HG03558 (cell line): ENCODE data around the gene EEPD1.
"Not testable (repeated sequence)": the region's sequence is repeated elsewhere in the genome, so short reads cannot be mapped to it uniquely, and the experiment has no call there.

Source experiments
- ATAC-seq: cut with Tn5 transposase; IDR thresholded peaks from one replicate; pipeline ENCODE4 v1.9.1; 2021; ENCODE audit warnings: moderate number of reproducible peaks; ENCODE audit not compliant: unreplicated experiment; ENCODE audit errors: extremely low read depth

The EEPD1 gene

DNA sequence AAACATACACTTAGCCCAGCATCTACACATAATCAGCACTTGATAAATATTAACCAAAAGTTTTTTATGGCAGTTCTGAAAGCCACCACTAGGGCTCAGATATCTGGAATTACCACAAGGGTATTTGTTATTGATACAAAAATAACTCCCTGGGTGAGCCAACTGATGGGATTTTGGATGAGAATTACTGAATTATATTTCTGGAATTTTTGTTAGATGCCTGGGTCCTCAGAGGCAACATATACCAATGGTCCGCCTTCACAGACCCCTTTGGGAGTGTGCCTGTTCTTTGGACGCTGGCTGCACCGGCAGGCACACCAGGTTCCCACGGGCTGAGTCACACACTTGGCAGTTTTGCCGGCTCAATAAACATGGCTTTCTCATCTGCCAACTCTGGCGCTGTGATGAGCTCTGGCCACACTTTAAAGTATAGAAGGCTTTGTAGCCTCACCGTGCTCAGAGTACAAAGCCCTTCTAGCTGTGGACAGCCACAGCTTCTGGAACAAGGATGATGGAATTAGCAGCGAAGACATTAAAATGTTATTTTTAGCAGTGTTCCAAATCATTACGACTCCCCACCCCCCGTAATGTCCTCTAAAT, 24.5 kb upstream of the EEPD1 start:
- no peak for ATAC-seq

DNA sequence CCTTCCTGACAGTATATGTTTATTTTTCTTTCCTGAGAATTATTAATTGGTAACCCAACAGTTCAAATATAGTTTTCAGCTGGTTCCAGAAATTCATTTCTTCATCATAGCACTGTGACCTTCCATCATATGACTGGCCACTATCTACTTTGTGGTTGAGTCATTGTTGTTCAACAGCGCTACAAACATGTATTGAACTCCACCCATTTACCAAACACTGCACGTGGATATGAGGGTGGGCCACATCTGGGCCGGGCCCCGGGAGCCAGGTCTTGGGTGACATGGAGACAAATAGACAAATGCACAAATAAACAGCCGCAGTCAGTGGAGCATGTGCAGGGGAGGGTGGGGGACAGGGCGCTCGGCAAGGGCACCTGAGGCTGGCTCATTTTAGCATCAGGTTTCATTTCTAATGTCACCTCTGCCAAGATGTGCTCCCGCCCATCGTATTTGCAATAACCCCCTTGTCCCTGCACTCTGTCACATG, 24.0 kb upstream of the EEPD1 start:
- no peak for ATAC-seq

DNA sequence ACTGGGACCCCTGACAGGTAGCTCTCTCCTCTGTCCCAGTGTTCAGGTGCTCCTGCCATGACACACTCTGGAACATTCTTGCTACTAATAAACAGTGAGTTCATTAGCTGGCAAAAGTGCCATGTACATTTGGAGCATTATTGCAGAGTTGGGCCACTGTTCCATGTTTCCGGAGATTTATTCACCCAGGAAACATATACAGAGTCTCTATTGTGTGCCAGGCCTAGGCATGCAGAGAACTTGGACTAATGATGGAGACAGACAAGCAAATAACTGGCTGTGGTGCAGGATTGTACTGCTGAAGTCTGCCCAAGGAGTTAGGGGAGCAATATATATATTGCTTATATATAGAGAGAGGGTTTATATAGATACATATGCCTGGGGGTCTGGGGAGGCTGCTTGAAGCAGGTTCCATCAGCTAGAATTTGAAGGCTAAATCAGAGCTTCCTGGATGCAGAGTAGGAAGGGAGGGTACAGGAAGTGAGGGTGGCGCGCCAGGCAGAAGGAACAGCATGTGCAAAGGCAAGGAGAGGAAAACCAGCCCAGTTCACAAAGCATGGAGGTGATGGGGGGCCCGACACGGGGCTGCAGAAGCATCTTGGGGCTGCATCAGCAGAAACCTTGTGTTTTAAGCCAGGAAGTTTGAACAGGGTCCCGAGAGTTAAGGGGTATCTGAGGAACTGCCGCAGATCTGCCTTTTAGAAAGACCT, 22.7 kb upstream of the EEPD1 start:
- ATAC-seq = no peak

DNA sequence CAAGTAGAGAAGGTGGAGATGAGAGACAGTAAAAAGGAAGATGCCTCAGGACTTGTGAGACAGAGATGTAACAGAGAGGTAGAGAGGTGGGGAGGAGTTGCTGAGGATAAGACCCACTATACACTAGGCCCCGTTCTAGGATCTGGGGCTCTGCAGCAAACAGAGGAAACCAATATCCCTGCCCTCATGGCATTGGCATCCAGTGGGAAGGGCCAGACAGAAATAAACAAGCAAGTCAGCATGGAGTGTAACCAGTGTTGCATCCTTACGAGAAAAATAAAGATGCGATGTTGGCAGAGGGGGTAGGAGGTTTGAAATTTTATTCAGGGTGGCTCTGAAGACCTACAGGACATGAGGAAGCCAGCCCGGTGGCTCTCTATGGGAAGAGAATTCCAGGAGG, 22.0 kb upstream of the EEPD1 start:
- no peak for ATAC-seq

DNA sequence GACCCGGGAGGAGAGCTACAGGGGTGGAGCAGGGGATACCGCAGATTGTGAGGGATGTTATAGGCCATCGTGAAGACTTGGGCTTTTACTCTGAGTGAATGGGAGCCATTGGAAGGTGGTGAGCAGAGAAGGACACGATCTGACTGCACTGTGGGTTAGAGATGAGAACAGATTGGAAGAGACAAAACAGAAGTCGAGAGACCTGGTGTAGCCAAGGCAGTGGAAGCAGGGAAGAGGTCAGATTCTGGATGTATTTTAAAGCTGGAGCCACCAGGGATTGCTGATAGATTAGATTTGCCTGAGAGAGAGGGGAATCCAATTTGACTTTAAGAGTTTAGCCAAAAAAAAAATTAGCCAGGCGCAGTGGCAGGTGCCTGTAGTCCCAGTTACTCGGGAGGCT, 21.6 kb upstream of the EEPD1 start:
- no peak for ATAC-seq

DNA sequence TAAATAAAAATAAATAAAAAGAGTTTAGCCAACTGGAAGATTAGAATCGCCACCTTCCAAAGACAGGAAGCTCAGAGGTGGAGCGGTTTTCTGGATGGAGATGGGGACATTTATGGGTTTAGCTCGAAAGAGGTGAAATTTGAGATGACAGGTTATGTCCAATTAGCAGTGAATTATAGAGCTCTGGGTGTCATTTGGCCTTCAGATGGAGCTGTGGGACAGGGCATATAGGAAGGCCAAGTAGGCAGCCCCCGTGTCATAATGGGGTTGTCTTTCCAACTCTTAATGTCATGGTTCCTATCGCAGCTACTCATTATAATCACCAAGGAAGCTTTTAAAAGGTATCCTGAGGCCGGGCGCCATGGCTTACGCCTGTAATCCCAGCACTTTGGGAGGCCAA, 21.0 kb upstream of the EEPD1 start:
- no peak for ATAC-seq

DNA sequence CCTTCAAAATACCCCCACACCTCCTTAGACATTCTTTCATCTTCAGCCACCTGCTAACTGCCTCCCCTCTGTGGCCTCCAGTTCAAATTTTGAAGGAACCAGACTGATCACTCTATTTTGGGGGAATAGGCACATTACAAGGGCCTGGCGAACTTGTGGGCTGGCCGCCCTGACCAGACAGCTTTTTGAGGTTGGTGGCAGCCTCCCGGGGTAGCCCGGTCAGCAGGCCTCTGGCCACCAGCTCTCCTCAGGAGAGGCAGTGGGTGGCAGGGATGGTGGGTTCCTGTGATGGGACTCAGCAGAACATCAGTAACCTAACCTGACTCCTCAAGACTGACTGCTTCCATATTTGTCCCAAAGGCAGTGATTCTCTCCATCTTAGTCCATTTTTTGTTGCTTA, 17.4 kb upstream of the EEPD1 start:
- ATAC-seq = no peak

DNA sequence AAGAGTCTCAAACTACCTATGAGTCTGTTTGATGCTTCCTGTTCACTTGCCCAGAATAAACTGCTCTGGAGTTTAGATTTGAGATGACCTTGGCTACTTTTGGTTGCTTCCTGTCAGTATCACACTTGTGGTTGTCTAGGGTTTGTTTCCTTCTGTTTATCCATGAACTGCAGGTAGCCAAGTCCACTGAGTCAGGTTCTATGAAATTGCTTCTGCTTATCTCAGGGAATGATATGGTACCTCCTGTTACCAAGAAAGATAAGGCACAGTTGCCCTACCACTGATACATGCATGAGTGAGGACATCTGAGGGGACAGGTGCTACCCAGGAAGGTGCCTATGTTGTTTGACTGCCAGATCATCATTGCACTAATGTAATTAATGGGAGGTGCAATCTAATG, 15.8 kb upstream of the EEPD1 start:
- ATAC-seq = no peak

DNA sequence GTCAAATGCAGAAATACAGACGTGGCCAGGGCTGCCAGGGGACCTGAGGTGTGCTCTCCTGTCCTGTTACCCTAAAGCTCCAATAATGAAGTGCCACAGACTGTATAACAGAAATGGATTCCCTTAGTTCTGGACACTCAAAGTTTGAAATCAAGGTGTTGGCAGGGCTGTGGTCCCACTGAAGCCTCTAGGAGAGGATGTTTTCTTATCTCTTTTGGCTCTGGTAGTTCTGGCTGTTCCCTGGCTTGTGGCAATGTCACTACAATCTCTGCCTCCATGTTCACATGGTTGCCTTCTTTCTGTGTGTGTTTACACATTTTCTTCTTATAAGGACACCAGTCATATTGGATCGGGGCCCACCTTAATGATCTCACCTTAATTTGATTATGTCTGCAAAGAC, 15.3 kb upstream of the EEPD1 start:
- no peak for ATAC-seq

DNA sequence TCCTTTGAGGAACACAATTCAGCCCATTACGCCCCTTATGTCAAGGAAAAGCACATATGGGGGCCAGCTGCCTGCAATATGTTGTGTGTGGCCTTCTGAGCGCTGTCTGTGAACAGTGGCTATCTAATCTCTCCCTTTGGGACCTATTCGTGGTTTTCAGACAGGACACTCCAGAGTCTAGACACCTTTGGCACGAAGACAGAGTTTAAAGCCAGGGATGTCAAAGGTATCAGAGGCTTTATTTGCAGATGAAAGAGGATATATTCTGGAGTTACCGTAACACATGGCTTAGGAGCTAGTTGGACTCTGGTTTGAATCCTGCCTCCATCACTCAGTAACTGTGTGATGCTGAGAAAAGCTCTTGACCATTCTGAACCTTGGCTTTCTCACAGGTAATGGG, 14.8 kb upstream of the EEPD1 start:
- ATAC-seq = no peak

DNA sequence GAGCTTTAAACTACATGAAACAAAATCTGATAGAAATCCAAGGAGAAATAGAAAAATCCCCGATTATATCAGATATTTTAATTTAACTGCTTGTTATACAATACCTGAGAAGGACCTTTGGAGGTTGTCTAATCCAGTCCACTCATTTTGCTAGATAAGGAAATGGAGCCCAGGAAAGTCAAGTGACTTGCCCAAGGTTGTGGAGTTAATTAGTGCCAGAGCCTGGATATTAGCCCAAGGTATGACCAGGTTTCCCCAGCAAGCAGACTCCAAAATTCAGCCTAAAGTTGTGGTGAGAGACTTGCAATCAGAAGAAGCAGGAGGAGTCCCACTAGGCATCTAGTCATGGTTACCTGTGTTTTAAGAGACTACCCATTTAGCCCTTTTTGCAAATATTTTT, 11.7 kb upstream of the EEPD1 start:
- ATAC-seq = no peak

DNA sequence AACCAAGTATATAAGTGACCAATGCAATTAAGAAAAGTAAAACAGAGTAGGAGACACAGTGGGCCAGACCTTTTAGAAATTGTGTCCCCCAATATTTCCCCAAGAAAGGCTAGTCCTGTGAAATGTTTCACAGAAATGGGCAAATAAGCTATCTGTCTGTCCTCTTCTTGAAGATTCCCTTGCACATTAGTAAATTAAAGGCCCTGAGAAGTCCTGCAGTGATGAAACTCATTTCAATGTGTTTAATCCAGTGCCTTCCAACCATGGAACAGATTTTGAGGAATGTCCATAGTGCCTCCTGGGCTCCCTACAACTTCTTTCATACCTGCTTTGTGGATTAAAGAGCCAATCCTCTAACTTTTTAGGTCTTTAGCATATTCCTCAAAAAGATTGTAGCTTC, 11.2 kb upstream of the EEPD1 start:
- ATAC-seq = no peak

DNA sequence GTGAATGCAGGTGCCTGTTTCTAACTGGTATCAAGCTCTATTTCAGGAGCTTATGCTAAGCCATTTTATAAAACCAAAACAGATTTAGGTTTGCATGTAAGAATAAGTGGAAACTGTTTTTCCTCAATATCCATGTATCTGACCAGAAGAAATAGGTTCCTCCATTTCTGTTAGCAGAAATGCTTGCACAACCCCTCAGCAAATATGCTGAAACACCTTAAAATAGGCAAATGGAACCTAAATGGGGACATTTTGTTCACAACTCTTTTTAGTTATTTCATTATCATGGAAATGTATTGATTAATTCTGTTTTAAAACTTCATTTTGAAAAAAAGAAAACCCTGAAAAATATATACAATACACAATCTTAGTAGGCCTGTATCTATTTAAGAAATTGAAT, 8.9 kb upstream of the EEPD1 start:
- ATAC-seq = no peak

DNA sequence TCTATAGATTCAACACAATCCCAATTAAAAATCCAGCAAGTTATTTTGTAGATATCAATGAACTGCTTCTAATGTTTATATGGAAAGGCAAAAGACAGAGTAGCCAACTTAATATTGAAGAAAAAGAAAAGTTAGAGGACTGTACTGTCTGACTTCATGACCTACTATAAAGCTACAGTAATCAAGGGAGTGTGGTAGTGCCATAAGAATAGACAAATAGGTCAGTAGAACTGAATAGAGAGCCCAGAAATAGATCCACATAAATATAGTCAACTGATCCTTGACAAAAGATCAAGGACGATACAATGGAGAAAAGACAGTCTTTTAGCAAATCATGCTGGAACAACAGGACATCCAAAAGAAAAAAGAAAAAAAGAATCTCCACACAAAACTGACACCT, 7.4 kb upstream of the EEPD1 start:
- ATAC-seq = no peak

DNA sequence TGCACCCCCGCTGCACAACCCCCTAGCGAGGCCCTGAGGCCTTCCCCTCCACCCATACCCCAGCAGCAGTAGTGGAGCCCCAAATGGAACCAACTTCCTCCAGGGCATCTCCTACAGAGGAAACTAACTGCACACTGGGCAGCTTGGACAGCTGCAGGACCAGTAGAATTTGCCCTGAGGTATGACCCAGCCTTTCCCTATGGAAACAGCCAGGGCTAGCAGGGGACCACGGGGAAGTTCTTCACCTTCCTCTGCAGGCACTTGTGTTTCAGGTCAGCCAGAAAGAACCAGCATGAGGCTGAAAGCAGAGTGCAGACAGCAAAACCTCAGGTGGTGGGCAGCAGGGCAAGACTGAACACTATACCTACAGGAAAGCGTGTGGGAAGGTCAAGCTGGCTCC, 5.7 kb upstream of the EEPD1 start:
- no peak for ATAC-seq

DNA sequence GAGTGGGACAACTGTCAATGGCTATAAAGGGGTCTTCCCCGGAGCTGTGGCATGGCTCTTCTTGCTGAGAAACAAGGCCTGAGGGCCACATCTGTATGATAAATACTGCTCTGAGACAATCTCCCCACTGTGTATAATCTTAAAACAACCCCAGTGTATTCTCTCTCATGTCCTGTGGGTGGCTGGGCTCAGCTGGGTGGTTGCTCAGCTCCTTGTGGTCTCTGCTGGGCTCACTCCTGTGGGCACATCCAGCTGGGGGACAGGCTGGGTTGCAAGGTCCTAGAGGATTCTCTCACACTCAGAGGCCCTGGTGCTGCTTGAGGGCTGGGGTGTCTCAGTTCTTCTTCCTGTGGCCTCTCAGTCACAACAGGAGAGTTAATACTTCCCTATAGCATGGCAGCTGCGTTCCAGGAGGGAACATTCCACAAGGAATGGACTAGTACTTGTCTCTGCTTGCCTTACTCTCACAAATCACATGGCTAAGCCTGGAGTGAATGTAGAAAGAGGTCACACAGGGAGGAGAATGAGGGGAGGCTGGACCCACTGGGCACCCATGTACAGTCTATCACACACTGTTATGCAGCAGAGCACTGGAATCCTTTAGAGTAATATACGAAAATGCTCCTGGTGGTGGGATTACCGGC, 4.5 kb upstream of the EEPD1 start:
- no peak for ATAC-seq

DNA sequence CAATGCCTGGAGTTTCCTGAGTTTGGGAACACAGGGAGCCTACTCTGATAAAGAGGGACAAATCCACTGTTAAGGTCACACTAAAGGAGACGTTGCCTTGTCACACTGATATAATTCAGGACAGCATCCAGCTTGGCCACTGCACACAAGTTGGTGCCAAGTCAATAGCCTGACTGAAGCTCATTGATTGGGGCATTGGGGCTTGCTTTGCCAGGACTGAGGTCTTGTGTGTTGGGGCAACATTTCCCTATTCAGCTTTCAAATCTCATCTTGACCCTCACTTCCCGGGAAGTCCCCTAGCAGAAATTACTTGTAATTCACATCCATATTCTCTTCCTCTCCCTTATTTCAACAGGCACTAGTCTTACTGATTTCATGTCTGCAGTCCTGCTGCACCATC, 3.8 kb upstream of the EEPD1 start:
- not testable (repeated sequence) for ATAC-seq

DNA sequence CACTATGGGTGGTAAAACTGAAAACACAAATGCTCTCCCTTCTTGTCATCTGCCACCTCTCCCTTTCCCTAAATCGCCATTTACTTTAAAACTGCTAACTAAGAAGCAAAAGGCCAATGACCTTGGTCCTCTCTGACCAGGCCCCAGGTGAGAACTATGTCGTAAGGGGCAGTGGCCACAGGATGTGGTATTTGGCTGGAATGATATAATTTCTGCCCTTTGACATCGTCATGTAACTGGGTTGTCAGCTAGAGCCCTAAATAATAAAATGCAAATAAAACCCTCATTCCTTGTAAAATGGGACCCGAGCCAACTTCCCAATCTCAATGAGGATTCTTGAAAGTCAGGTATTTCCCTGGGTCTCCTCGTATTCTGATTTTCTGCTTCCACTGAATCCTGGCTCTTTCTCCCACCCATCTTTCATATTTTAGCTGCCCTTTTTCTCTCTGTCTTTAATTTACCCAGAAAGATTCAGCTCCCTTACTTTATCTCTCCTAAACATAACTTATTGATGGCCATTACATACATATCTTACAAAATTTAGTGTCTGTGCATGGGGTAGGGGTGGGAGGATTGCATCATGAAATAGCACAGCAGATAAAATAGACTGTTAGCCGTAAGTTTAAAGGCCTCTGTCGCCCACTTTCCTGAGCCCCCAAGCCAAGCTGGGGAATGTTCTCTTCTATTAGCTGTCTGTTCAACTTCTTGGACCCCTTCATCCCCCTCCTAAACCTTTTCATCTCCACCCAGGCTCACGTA, 3.2 kb upstream of the EEPD1 start:
- ATAC-seq = no peak

DNA sequence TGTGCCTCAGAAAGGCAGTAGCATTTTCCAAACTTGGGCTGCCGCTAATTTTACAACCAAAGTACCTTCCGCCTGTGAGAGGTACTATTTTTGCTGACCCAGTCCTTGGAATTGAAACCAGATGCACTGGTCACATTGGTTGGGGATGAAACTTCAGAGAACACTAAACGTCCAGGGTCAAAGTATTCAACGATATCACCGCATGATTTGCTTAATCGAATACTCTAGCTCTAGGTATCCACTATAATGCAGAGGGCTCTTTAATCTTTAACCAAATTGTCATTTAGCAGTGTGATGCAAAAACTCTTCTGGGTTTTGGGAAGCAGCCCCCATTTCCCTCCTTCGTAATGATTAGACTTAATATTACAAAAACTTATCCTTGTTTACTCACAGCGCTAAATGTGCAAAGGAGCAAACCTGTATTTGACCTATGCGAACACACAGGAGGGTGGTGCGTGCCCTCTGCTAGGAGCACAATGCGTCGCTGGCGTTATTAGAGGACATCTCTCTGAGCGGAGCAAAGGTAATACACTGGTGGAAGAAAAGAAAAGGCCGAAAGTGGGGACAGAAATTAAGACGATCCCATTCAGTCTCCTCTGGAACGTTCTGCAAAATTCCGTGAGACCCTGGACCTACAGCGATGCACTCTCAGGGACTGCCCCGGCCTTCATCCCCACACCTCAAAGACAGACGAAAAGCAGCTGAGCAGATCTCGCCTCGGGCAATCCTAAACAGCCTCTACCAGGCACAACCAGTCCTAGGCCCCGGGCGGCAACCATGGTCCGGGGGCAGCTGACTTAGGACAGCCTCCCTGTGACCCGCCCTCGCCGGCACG, 916 bp upstream of the EEPD1 start:
- ATAC-seq = no peak

DNA sequence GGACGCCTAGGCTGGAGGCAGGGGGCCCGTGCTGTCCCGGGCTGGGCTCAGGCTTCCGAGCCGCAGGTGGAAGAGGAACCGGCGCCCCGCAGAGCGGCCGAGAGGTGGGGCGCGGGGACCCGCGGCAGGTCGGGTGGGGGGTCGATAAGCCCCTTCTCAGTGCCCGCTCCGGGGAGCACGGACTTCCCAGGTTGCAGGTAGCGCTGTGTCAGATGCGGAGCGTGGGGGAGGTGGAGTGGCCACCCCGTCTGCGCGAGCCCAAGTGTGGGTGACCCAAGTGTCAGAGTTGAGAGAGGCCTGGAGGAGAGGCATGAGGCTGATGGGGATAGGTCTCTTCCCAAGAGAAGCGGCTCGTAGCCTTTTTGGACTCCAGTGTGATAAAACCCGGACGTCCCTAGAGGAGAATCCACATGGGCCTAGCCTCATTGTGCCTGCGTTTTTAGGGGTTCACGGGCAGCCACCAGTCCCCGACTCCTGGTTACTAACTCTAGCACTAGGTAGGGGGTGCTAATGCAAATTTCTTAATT, 580 bp downstream of the EEPD1 start:
- ATAC-seq = no peak
